HepG2 (cell line): ENCODE measurements around the gene RING1. TPM values are rescaled to one million over a fixed set of nuclear protein-coding genes. Genes with fewer than 3 reads are reported as not detected.

Experiments used
- E2F5 ChIP-seq: sonication (generic); formaldehyde crosslinking; conservative IDR thresholded peaks from 2 replicates; pipeline ENCODE4 v1.4.0; 2020; ENCODE audit warnings: missing genetic modification reagents
- EHMT2 ChIP-seq: fragments of 200-600 bp; sonication (generic); IDR thresholded peaks from 2 replicates; pipeline ENCODE4 v1.7.0; 2017; ENCODE audit warnings: antibody characterized with exemption, low read depth, low read length, borderline replicate concordance
- GATA4 ChIP-seq: sonication (generic); IDR thresholded peaks from 2 replicates; pipeline ENCODE4 v1.6.1; 2016; ENCODE audit warnings: antibody characterized with exemption, low read depth, borderline replicate concordance
- GATAD2A ChIP-seq: IDR thresholded peaks from 2 replicates; pipeline ENCODE4 v1.6.1; 2016
- HNF4A ChIP-seq: sonication (generic); formaldehyde crosslinking; IDR thresholded peaks from 2 replicates; pipeline ENCODE4 v1.4.0; 2020; ENCODE audit warnings: missing genetic modification reagents
- HOXD1 ChIP-seq: sonication (generic); formaldehyde crosslinking; IDR thresholded peaks from 2 replicates; pipeline ENCODE4 v1.5.0; 2020; ENCODE audit warnings: missing genetic modification reagents
- KDM5B ChIP-seq: sonication (generic); formaldehyde crosslinking; IDR thresholded peaks from 2 replicates; pipeline ENCODE4 v1.4.0; 2020; ENCODE audit warnings: missing genetic modification reagents, mild to moderate bottlenecking, borderline replicate concordance
- KDM6A ChIP-seq: IDR thresholded peaks from 2 replicates; pipeline ENCODE4 v1.6.1; 2016; ENCODE audit warnings: low read depth
- NFAT5 ChIP-seq: sonication (generic); formaldehyde crosslinking; IDR thresholded peaks from 2 replicates; pipeline ENCODE4 v1.4.0; 2020; ENCODE audit warnings: missing genetic modification reagents
- NR2F2 ChIP-seq: IDR thresholded peaks from 2 replicates; pipeline ENCODE4 v1.6.1; 2012; ENCODE audit warnings: low read depth, inconsistent platforms, borderline replicate concordance
- POLR2AphosphoS2 ChIP-seq: IDR thresholded peaks from 2 replicates; pipeline ENCODE4 v1.6.1; 2011; ENCODE audit warnings: low read depth, low read length, improper control_type of control experiment
- POLR2G ChIP-seq: fragments of 200-400 bp; formaldehyde crosslinking; IDR thresholded peaks from 2 replicates; pipeline ENCODE4 v1.6.1; 2018; ENCODE audit warnings: mild to moderate bottlenecking, low read depth, low read length, moderate library complexity
- RBAK ChIP-seq: sonication (generic); formaldehyde crosslinking; IDR thresholded peaks from 2 replicates; pipeline ENCODE4 v1.5.1; 2020; ENCODE audit warnings: mild to moderate bottlenecking, missing genetic modification reagents
- SALL2 ChIP-seq: sonication (generic); formaldehyde crosslinking; IDR thresholded peaks from 2 replicates; pipeline ENCODE4 v1.8.1; 2023; ENCODE audit warnings: mild to moderate bottlenecking, missing genetic modification reagents, inconsistent platforms
- ZBTB1 ChIP-seq: sonication (generic); formaldehyde crosslinking; IDR thresholded peaks from 2 replicates; pipeline ENCODE4 v1.4.0; 2020; ENCODE audit warnings: missing genetic modification reagents, borderline replicate concordance
- ZFP90 ChIP-seq: sonication (generic); formaldehyde crosslinking; IDR thresholded peaks from 2 replicates; pipeline ENCODE4 v1.8.0; 2022; ENCODE audit warnings: missing genetic modification reagents, mild to moderate bottlenecking, inconsistent platforms, borderline replicate concordance
- ZFYVE20 ChIP-seq: sonication (generic); formaldehyde crosslinking; IDR thresholded peaks from 2 replicates; pipeline ENCODE4 v1.8.0; 2023; ENCODE audit warnings: low read depth, mild to moderate bottlenecking, moderate library complexity, missing genetic modification reagents, borderline replicate concordance
- ZNF747 ChIP-seq: sonication (generic); formaldehyde crosslinking; IDR thresholded peaks from 2 replicates; pipeline ENCODE4 v1.8.1; 2023; ENCODE audit warnings: missing genetic modification reagents, mild to moderate bottlenecking, borderline replicate concordance
- ZNF788 ChIP-seq: sonication (generic); formaldehyde crosslinking; IDR thresholded peaks from 2 replicates; pipeline ENCODE4 v1.5.0; 2020; ENCODE audit warnings: mild to moderate bottlenecking, missing genetic modification reagents, borderline replicate concordance
- ZNF800 ChIP-seq: sonication (generic); formaldehyde crosslinking; IDR thresholded peaks from 2 replicates; pipeline ENCODE4 v1.4.0; 2020; ENCODE audit warnings: missing genetic modification reagents
- ZSCAN29 ChIP-seq: sonication (generic); formaldehyde crosslinking; conservative IDR thresholded peaks from 2 replicates; pipeline ENCODE4 v1.4.0; 2020; ENCODE audit warnings: mild to moderate bottlenecking, missing genetic modification reagents
- polyA plus RNA-seq, 8 experiments: library from polyadenylated mRNA; depleted of rRNA in 3 of 8; stranded (reverse) in 7 of 8; unstranded in 1 of 8; fragments of >200 nt; fragmentation: Illumina TruSeq in 4 of 8; extraction: Trizol in 4 of 8; gene quantifications; 2 replicates each; pipeline versions ENCODE4 v1.2.1 to v1.2.3, GENCODE V29; 2011 to 2016; ENCODE audit warnings: low read depth in 4 of 8, missing spikeins in 1 of 8, mixed read lengths in 1 of 8; ENCODE audit not compliant: insufficient read depth in 1 of 8
- total RNA-seq, 5 experiments: library from RNA; depleted of rRNA; stranded (reverse); fragments of >200 nt; fragmentation: Illumina TruSeq; extraction: Trizol; gene quantifications; 2 replicates each; pipeline ENCODE4 v1.2.3, GENCODE V29; 2016; ENCODE audit warnings: low read depth in 1 of 5

RING1 gene
- total and polyA plus RNA-seq, 2 of the 13 experiments (the other 11 are each of a cell fraction or from before 2014, with no cell fraction given), result 23.9 to 33.6 TPM

- peak; percentile 77; the same call in 1 of the 2 replicates for TF ChIP-seq NFAT5
- TF ChIP-seq GATAD2A (CRISPR knock-in tag), result peak; percentile 85
- peak; percentile 56; the same call in 1 of the 2 replicates for TF ChIP-seq ZFYVE20 (CRISPR knock-in tag)
- TF ChIP-seq RBAK (CRISPR knock-in tag), result no peak
- no peak; the same call in 1 of the 2 replicates for TF ChIP-seq HOXD1 (CRISPR knock-in tag)
- TF ChIP-seq POLR2G, result peak; percentile 95
- peak; percentile 84; the same call in 1 of the 2 replicates for TF ChIP-seq SALL2 (CRISPR knock-in tag)
- TF ChIP-seq KDM5B, result peak; percentile 98
- TF ChIP-seq E2F5, result peak; percentile 78
- TF ChIP-seq KDM6A (CRISPR knock-in tag), result 0 out of 2 replicates have a peak, but pooled peaks have one; percentile 16
- TF ChIP-seq ZFP90 (CRISPR knock-in tag), result no peak
- no peak for TF ChIP-seq GATA4
- TF ChIP-seq NR2F2, result no peak
- TF ChIP-seq ZNF800, result peak; percentile 53; the same call in 1 of the 2 replicates
- TF ChIP-seq ZBTB1 (CRISPR knock-in tag), result 0 out of 2 replicates have a peak, but pooled peaks have one; percentile 53
- peak; percentile 27; the same call in 1 of the 2 replicates for TF ChIP-seq HNF4A
- no peak for TF ChIP-seq POLR2AphosphoS2
- TF ChIP-seq ZNF747 (CRISPR knock-in tag), result peak; percentile 37; the same call in 1 of the 2 replicates
- TF ChIP-seq EHMT2, result no peak
- TF ChIP-seq ZSCAN29 (CRISPR knock-in tag), result 0 out of 2 replicates have a peak, but pooled peaks have one; percentile 23
- peak; percentile 94 for TF ChIP-seq ZNF788 (CRISPR knock-in tag)
These were observed at the start of gene RING1 (continued) for GRCh38 chr6:33208091-33208967.
